Fibroblast of skin of scalp (primary cell): ENCODE results near the gene GCLC.
"Not testable (repeated sequence)": the region's sequence is repeated elsewhere in the genome, so short reads cannot be mapped to it uniquely, and the experiment has no call there.

Experiments
- DNase-seq: peaks from one replicate; pipeline ENCODE4 v3.0.0-alpha.2; 2013

GCLC gene

GRCh38 chr6:53556986-53557715 is 12.2 kb upstream of the GCLC start:
- DNase-seq, result no peak

GRCh38 chr6:53553600-53553999 is 8.7 kb upstream of the GCLC start:
- DNase-seq, result not testable (repeated sequence)

- DNase-seq, result not testable (repeated sequence)
These were observed 6.8 kb upstream of the GCLC start for GRCh38 chr6:53551681-53552080.

DNA sequence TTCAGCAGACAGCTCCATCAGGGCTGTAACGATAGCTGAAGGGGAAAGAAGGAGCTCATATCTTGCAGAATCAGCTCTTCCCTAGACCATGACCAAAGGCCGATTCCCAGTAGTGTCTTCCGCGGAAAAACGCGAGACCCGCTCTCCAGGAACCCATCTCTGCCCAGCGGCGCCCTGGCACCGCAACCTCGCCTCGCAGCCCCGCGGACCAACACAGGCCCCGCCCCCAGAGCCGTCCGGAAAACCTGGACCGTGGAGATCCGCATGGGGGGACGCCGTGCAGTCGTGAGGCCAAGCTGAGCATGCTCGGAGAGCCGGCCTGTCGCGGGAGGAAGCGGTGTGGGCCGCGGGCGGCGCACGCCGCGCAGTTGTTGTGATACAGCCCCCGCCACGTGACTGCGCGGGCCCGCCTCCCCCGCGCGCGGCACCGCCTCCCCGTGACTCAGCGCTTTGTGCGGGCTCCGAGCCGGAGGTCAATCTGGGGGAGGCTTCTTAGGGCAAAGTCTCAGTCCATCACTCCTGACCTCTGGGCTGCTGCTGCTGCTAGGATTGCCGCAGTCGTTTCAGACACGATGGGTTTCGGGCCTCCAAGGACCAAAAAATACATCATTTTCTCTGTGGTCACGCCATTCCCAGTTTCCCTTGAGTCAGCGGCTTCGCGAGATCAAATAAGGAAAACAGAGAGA is 3.1 kb upstream of the GCLC start:
- DNase-seq, result peak; percentile 97

DNA sequence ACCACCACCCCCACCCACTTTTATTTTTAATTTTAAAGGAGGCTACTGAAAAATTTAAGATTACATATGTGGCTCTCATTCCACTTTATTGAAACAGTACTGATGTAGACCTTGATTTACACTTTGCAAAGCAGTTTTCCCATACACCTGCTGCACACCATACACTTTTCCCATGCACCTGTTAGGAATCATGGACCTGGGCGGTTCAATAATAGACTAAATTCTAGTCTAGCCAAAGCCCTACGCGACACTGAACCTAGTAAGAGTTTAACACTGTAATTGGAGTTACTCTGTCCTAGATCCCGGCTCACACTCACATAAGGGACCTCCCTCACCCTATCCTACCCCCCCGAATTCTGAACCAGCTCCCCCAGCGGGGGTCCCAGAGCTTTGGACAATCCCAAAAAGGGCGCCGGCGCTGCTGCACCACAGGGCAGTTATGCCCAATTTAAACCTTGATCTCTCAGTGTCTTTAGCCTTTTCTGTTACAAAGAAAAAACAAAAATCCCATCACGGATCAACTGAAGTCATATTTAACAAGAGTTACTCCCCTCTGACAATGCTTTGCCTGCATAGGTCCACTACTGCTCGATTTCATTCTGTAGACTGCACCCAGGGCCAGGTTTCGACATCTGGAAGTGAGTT is 2.4 kb upstream of the GCLC start:
- DNase-seq, result no peak

GRCh38 chr6:53546281-53546680 is 1.4 kb upstream of the GCLC start:
- DNase-seq, result peak; percentile 55

- DNase-seq, result no peak
These were observed 758 bp downstream of the GCLC start for GRCh38 chr6:53544217-53544469.

GRCh38 chr6:53543359-53544216 is 1.3 kb downstream of the GCLC start:
- no peak for DNase-seq

GRCh38 chr6:53541900-53542299 is 3.0 kb downstream of the GCLC start:
- DNase-seq, result no peak

GRCh38 chr6:53540129-53540692 is 4.7 kb downstream of the GCLC start:
- no peak for DNase-seq

DNA sequence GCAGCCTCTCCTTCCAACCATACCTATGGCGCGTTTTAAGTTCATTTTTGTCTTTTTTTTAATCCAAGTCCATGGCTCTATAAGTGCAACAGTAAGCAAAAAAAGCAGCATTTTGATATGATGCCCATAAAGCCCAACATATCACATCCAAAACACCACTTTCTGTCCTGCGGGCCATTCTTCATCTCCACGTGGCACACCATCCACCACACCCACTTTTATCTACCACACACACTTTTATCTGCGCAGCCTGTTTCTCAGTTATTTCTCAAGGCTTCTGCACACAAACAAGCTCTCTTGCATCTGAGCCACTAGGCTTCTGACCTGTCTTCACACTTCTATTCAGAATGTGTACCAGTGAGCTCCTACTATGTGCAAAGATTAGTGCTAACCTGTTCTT is 5.3 kb downstream of the GCLC start:
- no peak for DNase-seq

DNA sequence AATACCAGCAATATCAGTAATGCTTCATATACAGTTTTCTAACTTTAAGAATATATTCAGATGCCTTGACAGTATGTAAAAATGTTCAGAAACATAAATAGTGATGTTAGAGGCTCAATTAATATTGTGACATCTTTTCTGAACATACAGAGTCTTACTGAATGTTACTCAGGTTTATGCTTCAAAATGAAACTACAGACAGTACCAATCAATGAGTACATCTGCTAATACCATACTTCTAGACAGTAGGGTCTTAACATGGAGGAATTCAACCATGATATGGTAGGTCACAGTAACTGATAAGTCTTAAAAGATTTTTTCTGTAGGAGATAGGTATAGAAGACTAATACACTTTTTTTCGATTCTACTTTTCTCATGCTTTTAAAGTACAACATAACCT is 8.3 kb downstream of the GCLC start:
- no peak for DNase-seq

GRCh38 chr6:53532942-53533341 is 12.0 kb downstream of the GCLC start:
- DNase-seq, result no peak

- DNase-seq, result no peak
These were observed 12.7 kb downstream of the GCLC start for GRCh38 chr6:53532061-53532797.

GRCh38 chr6:53530780-53531386 is 14.0 kb downstream of the GCLC start:
- DNase-seq, result no peak

DNA sequence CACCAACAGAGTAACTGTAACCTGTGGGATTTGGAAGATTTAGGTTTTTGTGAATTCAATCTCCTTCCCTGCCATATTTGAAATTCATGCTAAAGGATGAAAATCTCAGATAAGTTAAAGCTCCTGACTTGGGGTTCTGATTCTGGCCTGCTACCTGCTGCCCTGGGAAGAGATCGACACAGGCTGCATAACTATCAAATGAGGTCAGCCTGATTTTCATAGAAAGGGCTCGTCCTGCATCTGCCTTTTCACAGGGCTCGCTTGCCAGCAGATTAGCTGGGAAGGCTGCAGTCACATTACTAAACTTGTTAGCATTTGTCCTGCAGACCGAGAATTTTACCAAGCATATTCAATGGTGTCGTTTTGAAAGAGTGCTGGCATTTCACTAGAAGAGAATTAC is 14.6 kb downstream of the GCLC start:
- peak; percentile 46 for DNase-seq

GRCh38 chr6:53529324-53530036 is 15.4 kb downstream of the GCLC start:
- peak; percentile 47 for DNase-seq

DNA sequence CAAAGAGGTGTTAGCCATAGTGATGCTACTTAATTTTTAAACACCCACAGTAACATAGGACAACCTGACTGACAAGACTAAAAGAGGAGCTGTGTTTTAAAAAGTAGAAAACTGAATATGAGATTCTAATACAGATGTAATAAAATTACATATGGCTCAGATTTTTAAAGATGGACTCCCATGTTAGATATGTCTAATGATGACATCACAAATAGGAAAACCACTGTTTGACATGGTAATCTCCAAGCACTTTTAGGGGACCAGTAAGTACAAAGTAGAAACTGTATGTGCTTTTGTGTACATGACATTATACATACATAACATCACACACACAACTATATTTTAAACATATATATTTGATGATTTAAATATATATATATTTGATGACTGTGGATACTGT is 16.8 kb downstream of the GCLC start:
- DNase-seq, result no peak

DNA sequence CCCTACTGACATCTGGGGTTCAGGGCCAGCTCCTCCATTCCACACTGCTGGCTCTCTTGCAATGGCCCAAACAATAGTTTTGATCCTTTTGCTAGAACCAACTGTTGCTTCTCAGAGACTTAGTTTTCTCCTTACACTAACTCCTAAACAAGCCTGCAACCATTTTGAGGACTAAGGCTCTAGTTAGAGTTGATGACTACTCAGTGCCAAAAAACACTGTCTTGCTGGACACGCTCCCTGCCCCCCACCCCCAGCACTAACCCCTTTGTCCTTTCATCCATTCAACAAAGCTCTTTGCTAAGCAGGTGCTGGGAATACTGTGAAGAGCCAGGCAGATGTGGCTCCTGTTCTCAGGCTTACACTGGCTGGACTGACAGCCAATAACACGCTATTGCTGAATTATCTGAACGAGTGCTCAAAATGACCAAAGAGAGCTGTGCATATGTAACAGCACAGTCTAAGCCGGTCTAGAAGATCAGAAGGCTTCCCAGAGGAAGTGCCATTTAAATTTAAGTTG is 17.6 kb downstream of the GCLC start:
- DNase-seq, result no peak

DNA sequence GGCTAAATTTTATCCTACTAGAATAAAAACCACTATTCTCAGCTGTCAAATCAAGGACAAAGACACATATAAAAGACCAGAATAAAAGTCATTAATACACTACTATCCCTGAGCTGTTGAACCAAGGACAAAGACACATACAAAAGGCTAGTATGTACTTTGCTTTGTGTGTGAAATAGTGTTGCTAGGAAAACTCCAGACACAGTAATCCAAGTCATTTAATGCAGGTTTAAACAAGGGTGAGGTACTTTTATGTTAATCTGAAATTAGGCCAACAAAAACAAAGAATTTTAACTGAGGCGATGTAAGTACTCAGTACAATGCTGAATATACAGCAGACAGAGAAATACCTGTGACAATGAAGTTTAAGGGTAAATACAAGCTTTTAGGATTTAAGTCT is 18.9 kb downstream of the GCLC start:
- no peak for DNase-seq

DNA sequence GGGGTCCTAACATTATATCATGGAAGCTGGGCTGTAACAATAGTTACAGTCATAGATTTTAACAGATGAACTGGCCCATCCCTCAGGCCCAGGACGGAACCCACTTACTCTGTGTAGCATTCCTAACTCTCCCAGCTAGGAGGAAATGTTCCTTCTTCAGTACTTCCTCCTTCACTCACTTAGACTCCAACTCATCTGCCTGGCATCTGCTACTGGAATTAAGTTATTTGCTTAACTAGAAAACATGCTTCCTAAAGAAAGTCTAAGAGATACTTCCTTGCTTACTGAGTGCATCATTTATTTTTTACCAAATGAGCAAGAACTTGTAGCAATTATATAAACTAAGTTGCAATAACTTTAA is 20.5 kb downstream of the GCLC start:
- DNase-seq, result peak; percentile 74
